ENCODE data around the gene MRE11.

MRE11 gene

GRCh38 chr11:94454301-94454700 is 39.3 kb downstream of the MRE11 start:
- Histone ChIP-seq H3K9me3 (replicated peaks in 1 of 11) (peaks cover 0 to 9% (median 4%) of the 10 kb centered on the region in 11 experiments; a peak in 5 of 22 replicates), H4K20me1 (no peaks in the 10 kb centered on the region), H3K9ac (no peak overlapping the region), H3K4me1 (peaks cover 0 to 18% (median 0%) of the 10 kb centered on the region in 10 experiments; a peak in 5 of 20 replicates), H3K36me3 (peaks cover 33 to 72% (median 55%) of the 10 kb centered on the region in 11 experiments), H3K27me3 (no peaks in the 10 kb centered on the region), H3K27ac (no peak overlapping the region), H3K4me3 (no peak overlapping the region), H3K4me2 (no peak overlapping the region)
- TF ChIP-seq Cebpa-rat (IDR thresholded peaks at IDR 0.05) = no peak

GRCh38 chr11:94452988-94453387 is 40.7 kb downstream of the MRE11 start:
- Histone ChIP-seq H3K36me3 (peaks cover 29 to 75% (median 62%) of the 10 kb centered on the region in 11 experiments), H3K4me1 (peaks cover 0 to 18% (median 0%) of the 10 kb centered on the region in 10 experiments; a peak in 5 of 20 replicates), H3K27ac (no peak overlapping the region)

GRCh38 chr11:94450048-94450447 is 43.6 kb downstream of the MRE11 start:
- peaks cover 0 to 9% (median 4%) of the 10 kb centered on the region in 11 experiments; a peak in 5 of 22 replicates for H3K9me3 ChIP-seq (replicated peaks in 1 of 11)
- no peak overlapping the region for H3K27ac ChIP-seq
- no peak for TF ChIP-seq Cebpa-rat (IDR thresholded peaks at IDR 0.05)
- no peaks in the 10 kb centered on the region for H4K20me1 ChIP-seq
- H3K9ac ChIP-seq = no peak overlapping the region
- H3K27me3 ChIP-seq = no peaks in the 10 kb centered on the region
- H3K36me3 ChIP-seq = peaks cover 44 to 75% (median 65%) of the 10 kb centered on the region in 11 experiments
- no peak overlapping the region for H3K4me3 ChIP-seq
- H3K4me1 ChIP-seq = 0 out of 20 replicates have a peak, but pooled peaks cover 0 to 8% (median 0%) of the 10 kb centered on the region in 10 experiments
- H3K4me2 ChIP-seq = no peak overlapping the region; a peak in 2 of 22 replicates

More at GRCh38 chr11:94452988-94453387, 40.7 kb downstream of the MRE11 start:
- Histone ChIP-seq H3K4me3 (no peak overlapping the region), H3K4me2 (no peak overlapping the region), H4K20me1 (no peaks in the 10 kb centered on the region), H3K9ac (no peak overlapping the region), H3K9me3 (replicated peaks in 1 of 11) (peaks cover 0 to 9% (median 4%) of the 10 kb centered on the region in 11 experiments; a peak in 5 of 22 replicates), H3K27me3 (no peaks in the 10 kb centered on the region)
- TF ChIP-seq Cebpa-rat (IDR thresholded peaks at IDR 0.05) = no peak

- H3K4me2 ChIP-seq = no peak overlapping the region
- peaks cover 43 to 74% (median 65%) of the 10 kb centered on the region in 11 experiments for H3K36me3 ChIP-seq
- TF ChIP-seq Cebpa-rat (IDR thresholded peaks at IDR 0.05) = no peak
- H3K27me3 ChIP-seq = no peaks in the 10 kb centered on the region
- H3K27ac ChIP-seq = no peak overlapping the region
- no peak overlapping the region for H3K4me3 ChIP-seq
- no peaks in the 10 kb centered on the region for H4K20me1 ChIP-seq
- H3K9ac ChIP-seq = no peak overlapping the region
- H3K4me1 ChIP-seq = 0 out of 20 replicates have a peak, but pooled peaks cover 0 to 8% (median 0%) of the 10 kb centered on the region in 10 experiments
- H3K9me3 ChIP-seq (replicated peaks in 1 of 11) = peaks cover 0 to 9% (median 4%) of the 10 kb centered on the region in 11 experiments; a peak in 5 of 22 replicates
Observed at GRCh38 chr11:94449437-94449836, 44.2 kb downstream of the MRE11 start.

GRCh38 chr11:94449029-94449428 is 44.6 kb downstream of the MRE11 start:
- TF ChIP-seq Cebpa-rat (IDR thresholded peaks at IDR 0.05) = no peak
- peaks cover 0 to 9% (median 4%) of the 10 kb centered on the region in 11 experiments; a peak in 5 of 22 replicates for H3K9me3 ChIP-seq (replicated peaks in 1 of 11)
- 0 out of 20 replicates have a peak, but pooled peaks cover 0 to 8% (median 0%) of the 10 kb centered on the region in 10 experiments for H3K4me1 ChIP-seq
- no peak overlapping the region for H3K4me3 ChIP-seq
- H3K36me3 ChIP-seq = peaks cover 43 to 74% (median 66%) of the 10 kb centered on the region in 11 experiments
- H4K20me1 ChIP-seq = no peaks in the 10 kb centered on the region
- no peak overlapping the region for H3K9ac ChIP-seq
- no peaks in the 10 kb centered on the region for H3K27me3 ChIP-seq
- no peak overlapping the region for H3K27ac ChIP-seq
- no peak overlapping the region for H3K4me2 ChIP-seq

GRCh38 chr11:94447149-94447548 is 46.5 kb downstream of the MRE11 start:
- Histone ChIP-seq H3K9ac (no peak overlapping the region), H3K4me3 (no peak overlapping the region), H3K4me1 (0 out of 20 replicates have a peak, but pooled peaks cover 0 to 8% (median 0%) of the 10 kb centered on the region in 10 experiments), H3K36me3 (peaks cover 49 to 76% (median 69%) of the 10 kb centered on the region in 11 experiments), H3K4me2 (no peak overlapping the region), H3K27ac (no peak overlapping the region), H3K27me3 (no peaks in the 10 kb centered on the region), H4K20me1 (no peaks in the 10 kb centered on the region), H3K9me3 (replicated peaks in 1 of 11) (no peaks in the 10 kb centered on the region)
- no peak for TF ChIP-seq Cebpa-rat (IDR thresholded peaks at IDR 0.05)

- Histone ChIP-seq H3K36me3 (peaks cover 63 to 91% (median 81%) of the 10 kb centered on the region in 11 experiments), H3K4me2 (no peak overlapping the region), H3K9me3 (replicated peaks in 1 of 11) (no peaks in the 10 kb centered on the region), H3K27ac (no peak overlapping the region), H3K27me3 (no peaks in the 10 kb centered on the region), H4K20me1 (no peaks in the 10 kb centered on the region), H3K4me3 (no peak overlapping the region), H3K4me1 (0 out of 20 replicates have a peak, but pooled peaks cover 0 to 8% (median 0%) of the 10 kb centered on the region in 10 experiments), H3K9ac (no peak overlapping the region)
- no peak for TF ChIP-seq Cebpa-rat (IDR thresholded peaks at IDR 0.05)
Observed at GRCh38 chr11:94445641-94446040, 48.0 kb downstream of the MRE11 start.

GRCh38 chr11:94433049-94433448 is 60.6 kb downstream of the MRE11 start:
- no peaks in the 10 kb centered on the region for H4K20me1 ChIP-seq
- no peak overlapping the region for H3K27ac ChIP-seq
- peaks cover 78 to 100% (median 90%) of the 10 kb centered on the region in 11 experiments for H3K36me3 ChIP-seq
- no peaks in the 10 kb centered on the region for H3K27me3 ChIP-seq
- no peak for TF ChIP-seq Cebpa-rat (IDR thresholded peaks at IDR 0.05)
- H3K9me3 ChIP-seq (replicated peaks in 1 of 11) = peaks cover 15 to 20% (median 18%) of the 10 kb centered on the region in 11 experiments
- no peak overlapping the region for H3K4me2 ChIP-seq
- H3K4me3 ChIP-seq = no peak overlapping the region
- no peak overlapping the region for H3K9ac ChIP-seq
- H3K4me1 ChIP-seq = no peaks in the 10 kb centered on the region

- Histone ChIP-seq H3K9ac (no peak overlapping the region), H3K9me3 (replicated peaks in 1 of 11) (peaks cover 20 to 32% (median 20%) of the 10 kb centered on the region in 11 experiments), H3K27me3 (no peaks in the 10 kb centered on the region), H3K4me1 (no peaks in the 10 kb centered on the region), H3K27ac (no peak overlapping the region), H4K20me1 (peaks cover 0 to 9% (median 0%) of the 10 kb centered on the region in 11 experiments; a peak in 2 of 22 replicates), H3K36me3 (peaks cover 65 to 99% (median 79%) of the 10 kb centered on the region in 11 experiments), H3K4me3 (no peak overlapping the region), H3K4me2 (no peak overlapping the region)
- no peak for TF ChIP-seq Cebpa-rat (IDR thresholded peaks at IDR 0.05)
Observed at GRCh38 chr11:94424662-94425061, 69.0 kb downstream of the MRE11 start.

Measured in BLaER1 treated with 17β-estradiol and CSF1 and Interleukin-3, amounts not matched to agents 10 nM and 100 nM (cell line).